Caco-2 (cell line): ENCODE measurements around the gene CSTPP1. TPM values are rescaled to one million over a fixed set of nuclear protein-coding genes. Genes with fewer than 3 reads are reported as not detected.

Experiments used
- BruUV-seq: library from RNA; stranded (reverse); fragments of 400-500 nt; replicated peaks from 2 replicates; lab custom pipeline; 2021; lab: Mats Ljungman, UMichigan
- CTCF ChIA-PET: fragments of 300-600 bp; sonication (Branson Sonifier 250); formaldehyde crosslinking; loops from one replicate; lab custom pipeline; 2022; ENCODE audit warnings: antibody characterized with exemption; lab: Charles Lee
- POLR2A ChIA-PET: fragments of 300-600 bp; sonication (Branson Sonifier 250); formaldehyde crosslinking; loops from one replicate; lab custom pipeline; 2022; ENCODE audit warnings: antibody characterized with exemption; lab: Charles Lee
- DNase-seq, 2 experiments: peaks; one replicate each; pipeline versions ENCODE4 v3.0.0 to v3.0.0-alpha.2; 2020 to 2022
- H3K27me3 ChIP-seq: replicated peaks from 2 replicates; pipeline ENCODE4 v1.6.0; 2011; ENCODE audit warnings: low read length; ENCODE audit not compliant: control insufficient read depth, insufficient read depth
- H3K36me3 ChIP-seq: 2 replicates; pipeline ENCODE4 v1.5.1; 2011; ENCODE audit warnings: low read length; ENCODE audit not compliant: control insufficient read depth, insufficient read depth
- H3K4me1 ChIP-seq: fragments of 250-450 bp; sonication (Bioruptor Pico); 2 replicates; pipeline ENCODE4 v1.5.1; 2020; ENCODE audit warnings: mild to moderate bottlenecking
- H3K4me3 ChIP-seq: 2 replicates; pipeline ENCODE4 v1.5.1; 2011; ENCODE audit warnings: low read depth, mild to moderate bottlenecking, control low read depth, low read length
- H3K9me3 ChIP-seq: fragments of 250-450 bp; sonication (Bioruptor Pico); 2 replicates; pipeline ENCODE4 v1.5.1; 2020; ENCODE audit warnings: mild to moderate bottlenecking, moderate library complexity
- H3K27ac Mint-ChIP-seq: one replicate; pipeline ENCODE4 v1.8.0; 2022; ENCODE audit warnings: mixed read lengths; ENCODE audit not compliant: unreplicated experiment
- H3K27me3 Mint-ChIP-seq: one replicate; pipeline ENCODE4 v1.8.0; 2022; ENCODE audit warnings: mixed read lengths; ENCODE audit not compliant: insufficient read depth, unreplicated experiment
- H3K36me3 Mint-ChIP-seq: one replicate; pipeline ENCODE4 v1.8.0; 2022; ENCODE audit warnings: mild to moderate bottlenecking, mixed read lengths; ENCODE audit not compliant: insufficient read depth, unreplicated experiment
- H3K4me1 Mint-ChIP-seq: one replicate; pipeline ENCODE4 v1.8.0; 2022; ENCODE audit warnings: low read depth, mixed read lengths; ENCODE audit not compliant: unreplicated experiment
- H3K4me3 Mint-ChIP-seq: one replicate; pipeline ENCODE4 v1.8.0; 2022; ENCODE audit warnings: mild to moderate bottlenecking, moderate library complexity, mixed read lengths; ENCODE audit not compliant: unreplicated experiment
- H3K9me3 Mint-ChIP-seq: one replicate; pipeline ENCODE4 v1.8.0; 2022; ENCODE audit warnings: mixed read lengths; ENCODE audit not compliant: unreplicated experiment
- intact Hi-C: fragments of 100-400 bp; cut with micrococcal nuclease; formaldehyde crosslinking; loops from one replicate; pipeline ENCODE4 v1.10.0; 2022; ENCODE audit not compliant: unreplicated experiment
- total RNA-seq: library from RNA; stranded (reverse); gene quantifications from 2 replicates; pipeline ENCODE4 v1.2.3, GENCODE V29; 2022
- TF ChIP-seq, protein P1 (sequence below), 2 experiments: fragments of 200-600 bp in 1 of 2; IDR thresholded peaks; 1 replicate in 1 of 2; 2 replicates in 1 of 2; pipeline versions ENCODE4 v1.5.1 to v1.8.0; 2011 to 2022; ENCODE audit warnings: antibody characterized with exemption in 1 of 2, control low read depth in 1 of 2, inconsistent platforms in 1 of 2, low read depth in 1 of 2, low read length in 1 of 2, mild to moderate bottlenecking in 1 of 2, moderate library complexity in 1 of 2; ENCODE audit not compliant: insufficient read depth in 1 of 2, severe bottlenecking in 1 of 2, unreplicated experiment in 1 of 2

The CSTPP1 gene
- total RNA-seq, 1 experiment from 2014 or later: 22.9 TPM

- peak overlapping the region; percentile 8 for H3K27ac Mint-ChIP-seq
- intact Hi-C loops: no loop called here
- H3K4me1 ChIP-seq: peaks cover 16% of the 10 kb centered on the region
- H3K36me3 ChIP-seq: no peaks in the 10 kb centered on the region
- no peak for DNase-seq
- ChIA-PET POLR2A (no interaction called here), CTCF (no interaction called here)
- H3K4me3 Mint-ChIP-seq: no peak overlapping the region
- H3K27me3 Mint-ChIP-seq: no peaks in the 10 kb centered on the region
- H3K9me3 ChIP-seq: no peaks in the 10 kb centered on the region
- H3K4me3 ChIP-seq: no peak overlapping the region
- no TSS peak for BruUV-seq
- H3K27me3 ChIP-seq: no peaks in the 10 kb centered on the region
- H3K36me3 Mint-ChIP-seq: no peaks in the 10 kb centered on the region
- H3K4me1 Mint-ChIP-seq: peaks cover 17% of the 10 kb centered on the region
- TF ChIP-seq, protein P1, sequence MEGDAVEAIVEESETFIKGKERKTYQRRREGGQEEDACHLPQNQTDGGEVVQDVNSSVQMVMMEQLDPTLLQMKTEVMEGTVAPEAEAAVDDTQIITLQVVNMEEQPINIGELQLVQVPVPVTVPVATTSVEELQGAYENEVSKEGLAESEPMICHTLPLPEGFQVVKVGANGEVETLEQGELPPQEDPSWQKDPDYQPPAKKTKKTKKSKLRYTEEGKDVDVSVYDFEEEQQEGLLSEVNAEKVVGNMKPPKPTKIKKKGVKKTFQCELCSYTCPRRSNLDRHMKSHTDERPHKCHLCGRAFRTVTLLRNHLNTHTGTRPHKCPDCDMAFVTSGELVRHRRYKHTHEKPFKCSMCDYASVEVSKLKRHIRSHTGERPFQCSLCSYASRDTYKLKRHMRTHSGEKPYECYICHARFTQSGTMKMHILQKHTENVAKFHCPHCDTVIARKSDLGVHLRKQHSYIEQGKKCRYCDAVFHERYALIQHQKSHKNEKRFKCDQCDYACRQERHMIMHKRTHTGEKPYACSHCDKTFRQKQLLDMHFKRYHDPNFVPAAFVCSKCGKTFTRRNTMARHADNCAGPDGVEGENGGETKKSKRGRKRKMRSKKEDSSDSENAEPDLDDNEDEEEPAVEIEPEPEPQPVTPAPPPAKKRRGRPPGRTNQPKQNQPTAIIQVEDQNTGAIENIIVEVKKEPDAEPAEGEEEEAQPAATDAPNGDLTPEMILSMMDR (IDR thresholded peaks at IDR 0.05; ENCODE audit: insufficient read depth in 1 of 2, low read depth in 1 of 2, low read length in 1 of 2, severe bottlenecking in 1 of 2, unreplicated experiment in 1 of 2): no peak
- H3K9me3 Mint-ChIP-seq: peaks cover 8% of the 10 kb centered on the region
Observed at GRCh38 chr11:47070769-47071168, 134.2 kb downstream of the CSTPP1 start.

- no peaks in the 10 kb centered on the region for H3K27me3 Mint-ChIP-seq
- no peak overlapping the region for H3K4me3 Mint-ChIP-seq
- H3K4me1 Mint-ChIP-seq: peaks cover 17% of the 10 kb centered on the region
- Histone ChIP-seq H3K4me3 (no peak overlapping the region), H3K36me3 (no peaks in the 10 kb centered on the region), H3K4me1 (peaks cover 16% of the 10 kb centered on the region), H3K9me3 (no peaks in the 10 kb centered on the region), H3K27me3 (no peaks in the 10 kb centered on the region)
- ChIA-PET CTCF (interaction anchor here (0.9 kb wide), 1 partner anchor 82 kb away, joined by 3 read pairs; no protein-coding TSS in a partner anchor), POLR2A (no interaction called here)
- H3K27ac Mint-ChIP-seq: no peak overlapping the region
- TF ChIP-seq, protein P1 (IDR thresholded peaks at IDR 0.05; ENCODE audit: insufficient read depth in 1 of 2, low read depth in 1 of 2, low read length in 1 of 2, severe bottlenecking in 1 of 2, unreplicated experiment in 1 of 2): no peak
- no peaks in the 10 kb centered on the region for H3K36me3 Mint-ChIP-seq
- no TSS peak for BruUV-seq
- H3K9me3 Mint-ChIP-seq: peaks cover 8% of the 10 kb centered on the region
- DNase-seq: no peak
- intact Hi-C loops: no loop called here
Observed at GRCh38 chr11:47071341-47071740, 134.8 kb downstream of the CSTPP1 start.

- BruUV-seq: no TSS peak
- Histone ChIP-seq H3K9me3 (no peaks in the 10 kb centered on the region), H3K4me1 (peaks cover 16% of the 10 kb centered on the region), H3K36me3 (no peaks in the 10 kb centered on the region), H3K27me3 (no peaks in the 10 kb centered on the region), H3K4me3 (no peak overlapping the region)
- intact Hi-C loops: no loop called here
- no peak for DNase-seq
- peaks cover 17% of the 10 kb centered on the region for H3K4me1 Mint-ChIP-seq
- no peak overlapping the region for H3K27ac Mint-ChIP-seq
- no peak overlapping the region for H3K4me3 Mint-ChIP-seq
- CTCF ChIA-PET: interaction anchor here (0.9 kb wide), 1 partner anchor 81 kb away, joined by 3 read pairs; no protein-coding TSS in a partner anchor
- POLR2A ChIA-PET: no interaction called here
- H3K36me3 Mint-ChIP-seq: no peaks in the 10 kb centered on the region
- H3K9me3 Mint-ChIP-seq: peaks cover 8% of the 10 kb centered on the region
- H3K27me3 Mint-ChIP-seq: no peaks in the 10 kb centered on the region
- TF ChIP-seq, protein P1 (IDR thresholded peaks at IDR 0.05; ENCODE audit: insufficient read depth in 1 of 2, low read depth in 1 of 2, low read length in 1 of 2, severe bottlenecking in 1 of 2, unreplicated experiment in 1 of 2): no peak
Observed at GRCh38 chr11:47071791-47072261, 135.3 kb downstream of the CSTPP1 start.
